ENCODE results near the gene KLHL40.

DNA sequence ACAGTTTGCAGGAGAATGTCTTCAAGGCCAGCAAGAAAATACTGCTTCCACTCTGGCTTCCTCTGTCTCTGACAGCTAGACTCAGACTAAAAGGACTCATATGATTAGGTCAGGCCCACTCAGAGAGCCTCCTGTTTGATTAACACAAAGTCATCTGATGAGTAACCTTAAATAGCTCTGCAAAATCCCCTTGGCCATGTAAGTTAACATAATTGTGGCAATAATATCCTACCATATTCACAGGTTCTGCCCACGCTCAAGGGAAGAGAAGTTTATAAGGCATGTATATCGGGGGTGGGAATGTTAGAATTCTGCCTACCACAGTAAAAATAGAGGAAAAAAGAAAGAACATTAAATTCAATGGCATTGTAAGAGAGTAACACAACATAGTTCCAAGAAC, 37.9 kb downstream of the KLHL40 start:
- TF ChIP-seq, protein P1, sequence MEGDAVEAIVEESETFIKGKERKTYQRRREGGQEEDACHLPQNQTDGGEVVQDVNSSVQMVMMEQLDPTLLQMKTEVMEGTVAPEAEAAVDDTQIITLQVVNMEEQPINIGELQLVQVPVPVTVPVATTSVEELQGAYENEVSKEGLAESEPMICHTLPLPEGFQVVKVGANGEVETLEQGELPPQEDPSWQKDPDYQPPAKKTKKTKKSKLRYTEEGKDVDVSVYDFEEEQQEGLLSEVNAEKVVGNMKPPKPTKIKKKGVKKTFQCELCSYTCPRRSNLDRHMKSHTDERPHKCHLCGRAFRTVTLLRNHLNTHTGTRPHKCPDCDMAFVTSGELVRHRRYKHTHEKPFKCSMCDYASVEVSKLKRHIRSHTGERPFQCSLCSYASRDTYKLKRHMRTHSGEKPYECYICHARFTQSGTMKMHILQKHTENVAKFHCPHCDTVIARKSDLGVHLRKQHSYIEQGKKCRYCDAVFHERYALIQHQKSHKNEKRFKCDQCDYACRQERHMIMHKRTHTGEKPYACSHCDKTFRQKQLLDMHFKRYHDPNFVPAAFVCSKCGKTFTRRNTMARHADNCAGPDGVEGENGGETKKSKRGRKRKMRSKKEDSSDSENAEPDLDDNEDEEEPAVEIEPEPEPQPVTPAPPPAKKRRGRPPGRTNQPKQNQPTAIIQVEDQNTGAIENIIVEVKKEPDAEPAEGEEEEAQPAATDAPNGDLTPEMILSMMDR (IDR thresholded peaks at IDR 0.05; ENCODE audit: extremely low read depth in 1 of 2, insufficient read depth in 1 of 2, low read depth in 1 of 2, low read length in 2 of 2) = no peak
- no peak for TF ChIP-seq POLR2AphosphoS5 (IDR thresholded peaks at IDR 0.05; ENCODE audit: insufficient read depth, low read depth, low read length)
